Amniotic stem cell (primary cell): ENCODE results near the gene ZCCHC3.

Experiments used
- DNase-seq: peaks from one replicate; lab custom pipeline; 2025; lab: John Stamatoyannopoulos, UW

The ZCCHC3 gene

GRCh38 chr20:346640-347316 is 49.4 kb downstream of the ZCCHC3 start, which contains the start of gene NRSN2:
Gene NRSN2 (plus strand): TSS chr20:347111. CDS start chr20:349644, 2,533 bp downstream.
- peak; percentile 40 for DNase-seq

- DNase-seq, result no peak
These were observed 49.9 kb downstream of the ZCCHC3 start for GRCh38 chr20:347317-347639.

- DNase-seq, result peak; percentile 87
These were observed 50.5 kb downstream of the ZCCHC3 start for GRCh38 chr20:347640-348484.

GRCh38 chr20:348972-349841 is 51.8 kb downstream of the ZCCHC3 start:
- DNase-seq, result no peak
